IPS-11a (cell line): Measurements from ENCODE around the gene PDZK1IP1.
"Not testable (repeated sequence)": the region's sequence is repeated elsewhere in the genome, so short reads cannot be mapped to it uniquely, and the experiment has no call there.

Source experiments
- H3K4me3 ChIP-seq: one replicate; pipeline ENCODE4 v1.5.1; 2013; ENCODE audit warnings: low read depth, low read length, control low read depth

The PDZK1IP1 gene

GRCh38 chr1:47223921-47224675 is 34.3 kb upstream of the PDZK1IP1 start:
- no peak overlapping the region for H3K4me3 ChIP-seq

- no peak overlapping the region for H3K4me3 ChIP-seq
Measured at GRCh38 chr1:47223174-47223920, 33.5 kb upstream of the PDZK1IP1 start.

- H3K4me3 ChIP-seq, result no peak overlapping the region
Measured at GRCh38 chr1:47222476-47222875, 32.6 kb upstream of the PDZK1IP1 start.

- no peak overlapping the region for H3K4me3 ChIP-seq
Measured at GRCh38 chr1:47219590-47220220, 29.9 kb upstream of the PDZK1IP1 start.

GRCh38 chr1:47219001-47219400 is 29.2 kb upstream of the PDZK1IP1 start:
- no peak overlapping the region for H3K4me3 ChIP-seq

- no peak overlapping the region for H3K4me3 ChIP-seq
Measured at GRCh38 chr1:47216278-47217059, 26.6 kb upstream of the PDZK1IP1 start.

GRCh38 chr1:47215713-47216112 is 25.9 kb upstream of the PDZK1IP1 start:
- no peak overlapping the region for H3K4me3 ChIP-seq

- no peak overlapping the region for H3K4me3 ChIP-seq
Measured at GRCh38 chr1:47214549-47214948, 24.7 kb upstream of the PDZK1IP1 start.

- H3K4me3 ChIP-seq, result no peak overlapping the region
Measured at GRCh38 chr1:47213230-47213963, 23.6 kb upstream of the PDZK1IP1 start.

- no peak overlapping the region for H3K4me3 ChIP-seq
Measured at GRCh38 chr1:47212636-47213229, 22.9 kb upstream of the PDZK1IP1 start.

GRCh38 chr1:47211796-47212269 is 22.0 kb upstream of the PDZK1IP1 start:
- H3K4me3 ChIP-seq, result no peak overlapping the region

- H3K4me3 ChIP-seq, result no peak overlapping the region
Measured at GRCh38 chr1:47210666-47211065, 20.8 kb upstream of the PDZK1IP1 start.

GRCh38 chr1:47209725-47210325 is 20.0 kb upstream of the PDZK1IP1 start:
- H3K4me3 ChIP-seq, result no peak overlapping the region

- H3K4me3 ChIP-seq, result no peak overlapping the region
Measured at GRCh38 chr1:47209091-47209490, 19.3 kb upstream of the PDZK1IP1 start.

- H3K4me3 ChIP-seq, result peak overlapping the region; percentile 4
Measured at GRCh38 chr1:47208374-47208850, 18.6 kb upstream of the PDZK1IP1 start.

- H3K4me3 ChIP-seq, result no peak overlapping the region
Measured at GRCh38 chr1:47207803-47208373, 18.1 kb upstream of the PDZK1IP1 start.

GRCh38 chr1:47205918-47206317 is 16.1 kb upstream of the PDZK1IP1 start:
- no peak overlapping the region for H3K4me3 ChIP-seq

- not testable (repeated sequence) for H3K4me3 ChIP-seq
Measured at GRCh38 chr1:47203504-47203903, 13.7 kb upstream of the PDZK1IP1 start.

GRCh38 chr1:47201179-47201578 is 11.3 kb upstream of the PDZK1IP1 start:
- H3K4me3 ChIP-seq, result no peak overlapping the region
